Stimulated activated CD8-positive, alpha-beta memory T cell treated with anti-CD3 and anti-CD28 coated beads, Interleukin-12 subunit alpha, Interleukin-12 subunit beta, amount 100 ng/mL, for 24 hours (primary cell): Measurements from ENCODE around the gene KIAA0319L.

Experiments
- DNase-seq: peaks from one replicate; pipeline ENCODE4 v3.0.0-alpha.2; 2020; ENCODE audit errors: extremely low read depth

The KIAA0319L gene

GRCh38 chr1:35386959-35387358 lies 170.2 kb downstream of the KIAA0319L start:
- DNase-seq, result no peak

GRCh38 chr1:35386290-35386689 lies 170.9 kb downstream of the KIAA0319L start:
- DNase-seq, result no peak
